HAP-1 (cell line): ENCODE measurements around the gene SPATC1L.
"Not testable (repeated sequence)": the region's sequence is repeated elsewhere in the genome, so short reads cannot be mapped to it uniquely, and the experiment has no call there.

Experiments used
- DNase-seq, 2 experiments: peaks; one replicate each; pipeline ENCODE4 v3.0.0-alpha.2; 2016 to 2020; ENCODE audit warnings: low spot score in 2 of 2
- H3K27me3 ChIP-seq: fragments of 250-450 bp; sonication (Bioruptor Pico); 2 replicates; pipeline ENCODE4 v1.5.1; 2020; ENCODE audit warnings: low read depth, mild to moderate bottlenecking, moderate library complexity
- H3K36me3 ChIP-seq: fragments of 250-450 bp; sonication (Bioruptor Pico); replicated peaks from 2 replicates; pipeline ENCODE4 v1.5.1; 2020; ENCODE audit warnings: mild to moderate bottlenecking
- H3K4me1 ChIP-seq: fragments of 250-450 bp; sonication (Bioruptor Pico); 2 replicates; pipeline ENCODE4 v1.5.1; 2020; ENCODE audit warnings: mild to moderate bottlenecking
- H3K4me3 ChIP-seq: fragments of 250-450 bp; sonication (Bioruptor Pico); 2 replicates; pipeline ENCODE4 v1.5.1; 2020; ENCODE audit warnings: mild to moderate bottlenecking, moderate library complexity
- H3K9me3 ChIP-seq: fragments of 250-450 bp; sonication (Bioruptor Pico); 2 replicates; pipeline ENCODE4 v1.5.1; 2020; ENCODE audit warnings: mild to moderate bottlenecking, moderate library complexity
- in situ Hi-C: fragments of 300-500 bp; cut with MboI; formaldehyde crosslinking; loops from 3 replicates; pipeline ENCODE4 v1.14.3; 2020; ENCODE audit warnings: low sequenced_read_pairs, inconsistent platforms, mixed read lengths

SPATC1L gene

GRCh38 chr21:46183910-46184624, at the start of gene SPATC1L:
SPATC1L (minus strand) TSS chr21:46184459; CDS start chr21:46182816, 1,643 bp downstream.
- peaks cover 9% of the 10 kb centered on the region for H3K4me1 ChIP-seq
- in situ Hi-C loops, result no loop called here

GRCh38 chr21:46229923-46230260, 45.6 kb upstream of the SPATC1L start:
- peak overlapping the region; percentile 46 for H3K4me3 ChIP-seq

More at GRCh38 chr21:46183910-46184624, at the start of gene SPATC1L:
- Histone ChIP-seq H3K9me3 (no peaks in the 10 kb centered on the region), H3K36me3 (no peaks in the 10 kb centered on the region), H3K4me3 (no peak within 1 kb of the TSS), H3K27me3 (no peaks in the 10 kb centered on the region)
- DNase-seq, result no peak

GRCh38 chr21:46229133-46229922, 45.1 kb upstream of the SPATC1L start:
- peaks cover 44% of the 10 kb centered on the region for H3K36me3 ChIP-seq
- H3K4me1 ChIP-seq, result peaks cover 11% of the 10 kb centered on the region
- H3K9me3 ChIP-seq, result peaks cover 13% of the 10 kb centered on the region
- no peaks in the 10 kb centered on the region for H3K27me3 ChIP-seq
- in situ Hi-C loops, result no loop called here
- H3K4me3 ChIP-seq, result peak overlapping the region; percentile 46
- DNase-seq, result peak; percentile 38 to 74

More at GRCh38 chr21:46229923-46230260, 45.6 kb upstream of the SPATC1L start:
- Histone ChIP-seq H3K27me3 (no peaks in the 10 kb centered on the region), H3K36me3 (peaks cover 50% of the 10 kb centered on the region), H3K9me3 (peaks cover 13% of the 10 kb centered on the region), H3K4me1 (peaks cover 11% of the 10 kb centered on the region)
- in situ Hi-C loops, result no loop called here
- DNase-seq, result no peak

- Histone ChIP-seq H3K27me3 (no peaks in the 10 kb centered on the region), H3K9me3 (peaks cover 13% of the 10 kb centered on the region), H3K4me1 (peaks cover 11% of the 10 kb centered on the region), H3K4me3 (peak within 1 kb of the TSS; percentile 77), H3K36me3 (peaks cover 40% of the 10 kb centered on the region)
- in situ Hi-C loops, result no loop called here
- DNase-seq, result peak; percentile 92 to 100
Measured at GRCh38 chr21:46228345-46229051, 44.2 kb upstream of the SPATC1L start, which contains the start of gene LSS. LSS (minus strand) TSS chr21:46228774; CDS start chr21:46228745, 29 bp downstream.

- peak overlapping the region; percentile 77 for H3K4me3 ChIP-seq
- peak in 1 of 2 experiments; percentile 36 for DNase-seq
- H3K36me3 ChIP-seq, result peaks cover 34% of the 10 kb centered on the region
- H3K9me3 ChIP-seq, result peaks cover 11% of the 10 kb centered on the region
- in situ Hi-C loops, result no loop called here
- H3K4me1 ChIP-seq, result peaks cover 11% of the 10 kb centered on the region
- no peaks in the 10 kb centered on the region for H3K27me3 ChIP-seq
Measured at GRCh38 chr21:46227811-46228344, 43.6 kb upstream of the SPATC1L start.

GRCh38 chr21:46226920-46227599, 42.8 kb upstream of the SPATC1L start:
- Histone ChIP-seq H3K9me3 (peaks cover 3% of the 10 kb centered on the region; the same call in 1 of the 2 replicates), H3K4me3 (peak overlapping the region; percentile 77), H3K27me3 (no peaks in the 10 kb centered on the region), H3K4me1 (peaks cover 11% of the 10 kb centered on the region), H3K36me3 (peaks cover 36% of the 10 kb centered on the region)
- in situ Hi-C loops, result no loop called here
- DNase-seq, result peak; percentile 20 to 30

- no peaks in the 10 kb centered on the region for H3K27me3 ChIP-seq
- peaks cover 11% of the 10 kb centered on the region for H3K4me1 ChIP-seq
- DNase-seq, result no peak
- H3K4me3 ChIP-seq, result no peak overlapping the region
- in situ Hi-C loops, result no loop called here
- H3K9me3 ChIP-seq, result peaks cover 2% of the 10 kb centered on the region; the same call in 1 of the 2 replicates
- H3K36me3 ChIP-seq, result peaks cover 36% of the 10 kb centered on the region
Measured at GRCh38 chr21:46226146-46226545, 41.9 kb upstream of the SPATC1L start.

- H3K36me3 ChIP-seq, result peaks cover 36% of the 10 kb centered on the region
- H3K4me3 ChIP-seq, H3K4me1 ChIP-seq, H3K9me3 ChIP-seq, H3K27me3 ChIP-seq, in situ Hi-C loops, DNase-seq: not testable (repeated sequence)
Measured at GRCh38 chr21:46223661-46224060, 39.4 kb upstream of the SPATC1L start.

- Histone ChIP-seq H3K4me1 (peaks cover 4% of the 10 kb centered on the region; the same call in 1 of the 2 replicates), H3K27me3 (no peaks in the 10 kb centered on the region), H3K4me3 (no peak overlapping the region), H3K9me3 (no peaks in the 10 kb centered on the region; the same call in 1 of the 2 replicates), H3K36me3 (peaks cover 36% of the 10 kb centered on the region)
- in situ Hi-C loops, result no loop called here
- DNase-seq, result no peak
Measured at GRCh38 chr21:46223217-46223616, 39.0 kb upstream of the SPATC1L start.

GRCh38 chr21:46222436-46223116, 38.3 kb upstream of the SPATC1L start:
- peaks cover 4% of the 10 kb centered on the region; the same call in 1 of the 2 replicates for H3K4me1 ChIP-seq
- H3K4me3 ChIP-seq, result no peak overlapping the region

GRCh38 chr21:46221664-46222435, 37.6 kb upstream of the SPATC1L start:
- no peak overlapping the region for H3K4me3 ChIP-seq
- in situ Hi-C loops, result no loop called here
- H3K9me3 ChIP-seq, result no peaks in the 10 kb centered on the region; the same call in 1 of the 2 replicates
- H3K4me1 ChIP-seq, result no peaks in the 10 kb centered on the region
- no peaks in the 10 kb centered on the region for H3K27me3 ChIP-seq
- peak in 1 of 2 experiments; percentile 5 for DNase-seq
- H3K36me3 ChIP-seq, result peaks cover 36% of the 10 kb centered on the region

More at GRCh38 chr21:46222436-46223116, 38.3 kb upstream of the SPATC1L start:
- in situ Hi-C loops, result no loop called here
- peaks cover 36% of the 10 kb centered on the region for H3K36me3 ChIP-seq
- no peaks in the 10 kb centered on the region for H3K27me3 ChIP-seq
- no peaks in the 10 kb centered on the region; the same call in 1 of the 2 replicates for H3K9me3 ChIP-seq
- DNase-seq, result no peak

GRCh38 chr21:46220847-46221246, 36.6 kb upstream of the SPATC1L start:
- peak in 1 of 2 experiments; percentile 5 for DNase-seq
- Histone ChIP-seq H3K4me1 (no peaks in the 10 kb centered on the region), H3K27me3 (no peaks in the 10 kb centered on the region), H3K36me3 (peaks cover 36% of the 10 kb centered on the region), H3K4me3 (no peak overlapping the region), H3K9me3 (no peaks in the 10 kb centered on the region; the same call in 1 of the 2 replicates)
- in situ Hi-C loops, result no loop called here
